ENCODE results near the gene NPPA. TPM values are rescaled to one million over a fixed set of nuclear protein-coding genes. Genes with fewer than 3 reads are reported as not detected.

NPPA gene
- total and polyA plus RNA-seq, 10 of the 15 experiments (the other 5 are each of a cell fraction or from before 2014, with no cell fraction given): 0.31 to 0.39 TPM; not detected in 8

GRCh38 chr1:11885916-11886315 is 38.3 kb upstream of the NPPA start:
- Histone ChIP-seq H3K9ac (ENCODE audit: control insufficient read depth, insufficient read depth, low read length) (no peak overlapping the region), H3K4me2 (ENCODE audit: control insufficient read depth, insufficient read depth) (no peak overlapping the region), H3K4me1 (ENCODE audit: control insufficient read depth, insufficient read depth, low read length) (no peaks in the 10 kb centered on the region), H3K27ac (ENCODE audit: control insufficient read depth, insufficient read depth) (no peak overlapping the region), H4K20me1 (ENCODE audit: control insufficient read depth, insufficient read depth) (no peaks in the 10 kb centered on the region), H3K27me3 (replicated peaks in 1 of 2; ENCODE audit: control insufficient read depth in 2 of 2, insufficient read depth in 2 of 2, low read length in 1 of 2) (no peaks in the 10 kb centered on the region; a peak in 1 of 4 replicates), H3K9me3 (replicated peaks; ENCODE audit: control insufficient read depth, insufficient read depth, low read length) (no peaks in the 10 kb centered on the region), H3K79me2 (ENCODE audit: control insufficient read depth, insufficient read depth, low read length) (no peaks in the 10 kb centered on the region), H3K4me3 (no peak overlapping the region), H2AFZ (ENCODE audit: control insufficient read depth, low read depth, low read length) (no peak overlapping the region), H3K36me3 (ENCODE audit: control insufficient read depth in 2 of 2, insufficient read depth in 2 of 2, low read length in 1 of 2) (no peaks in the 10 kb centered on the region)
- ChIA-PET POLR2A (no interaction called here), SMC1A (ENCODE audit: uncharacterized antibody, unreplicated experiment) (no interaction called here), CTCF (no interaction called here), RAD21 (ENCODE audit: unreplicated experiment) (no interaction called here)
- in situ Hi-C loops (cut with MboI): no loop called here
- intact Hi-C loops (cut with micrococcal nuclease; ENCODE audit: unreplicated experiment): no loop called here
- ATAC-seq: no peak
- WGBS (ENCODE audit: insufficient coverage, insufficient replicate concordance, low lambda C conversion rate, missing lambda C conversion rate): 37% methylated on average over 6 of the region's 6 CpGs
- DNase-seq (ENCODE audit: low read depth, low spot score): no peak
- no peak for FAIRE-seq
- BruUV-seq (replicated peaks): no TSS peak
- TF ChIP-seq IKZF2 (IDR thresholded peaks at IDR 0.05) (no peak), SMAD1 (IDR thresholded peaks at IDR 0.05; ENCODE audit: low read depth, partially characterized antibody) (no peak), BCL11A (IDR thresholded peaks at IDR 0.05; ENCODE audit: low read depth, low read length) (no peak), NFIC (IDR thresholded peaks at IDR 0.05; ENCODE audit: low read depth, low read length) (no peak), GATAD2B (conservative IDR thresholded peaks at IDR 0.05; ENCODE audit: low read depth) (no peak), PAX5 (IDR thresholded peaks at IDR 0.05; ENCODE audit: borderline replicate concordance, low read depth, low read length) (no peak), NBN (IDR thresholded peaks at IDR 0.05) (no peak), NR2C2 (IDR thresholded peaks at IDR 0.05; ENCODE audit: borderline replicate concordance, control insufficient read depth, insufficient read length, low read depth) (no peak)
- TF ChIP-seq, protein P1, sequence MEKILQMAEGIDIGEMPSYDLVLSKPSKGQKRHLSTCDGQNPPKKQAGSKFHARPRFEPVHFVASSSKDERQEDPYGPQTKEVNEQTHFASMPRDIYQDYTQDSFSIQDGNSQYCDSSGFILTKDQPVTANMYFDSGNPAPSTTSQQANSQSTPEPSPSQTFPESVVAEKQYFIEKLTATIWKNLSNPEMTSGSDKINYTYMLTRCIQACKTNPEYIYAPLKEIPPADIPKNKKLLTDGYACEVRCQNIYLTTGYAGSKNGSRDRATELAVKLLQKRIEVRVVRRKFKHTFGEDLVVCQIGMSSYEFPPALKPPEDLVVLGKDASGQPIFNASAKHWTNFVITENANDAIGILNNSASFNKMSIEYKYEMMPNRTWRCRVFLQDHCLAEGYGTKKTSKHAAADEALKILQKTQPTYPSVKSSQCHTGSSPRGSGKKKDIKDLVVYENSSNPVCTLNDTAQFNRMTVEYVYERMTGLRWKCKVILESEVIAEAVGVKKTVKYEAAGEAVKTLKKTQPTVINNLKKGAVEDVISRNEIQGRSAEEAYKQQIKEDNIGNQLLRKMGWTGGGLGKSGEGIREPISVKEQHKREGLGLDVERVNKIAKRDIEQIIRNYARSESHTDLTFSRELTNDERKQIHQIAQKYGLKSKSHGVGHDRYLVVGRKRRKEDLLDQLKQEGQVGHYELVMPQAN (conservative IDR thresholded peaks at IDR 0.05): no peak
- TF ChIP-seq, protein P2, sequence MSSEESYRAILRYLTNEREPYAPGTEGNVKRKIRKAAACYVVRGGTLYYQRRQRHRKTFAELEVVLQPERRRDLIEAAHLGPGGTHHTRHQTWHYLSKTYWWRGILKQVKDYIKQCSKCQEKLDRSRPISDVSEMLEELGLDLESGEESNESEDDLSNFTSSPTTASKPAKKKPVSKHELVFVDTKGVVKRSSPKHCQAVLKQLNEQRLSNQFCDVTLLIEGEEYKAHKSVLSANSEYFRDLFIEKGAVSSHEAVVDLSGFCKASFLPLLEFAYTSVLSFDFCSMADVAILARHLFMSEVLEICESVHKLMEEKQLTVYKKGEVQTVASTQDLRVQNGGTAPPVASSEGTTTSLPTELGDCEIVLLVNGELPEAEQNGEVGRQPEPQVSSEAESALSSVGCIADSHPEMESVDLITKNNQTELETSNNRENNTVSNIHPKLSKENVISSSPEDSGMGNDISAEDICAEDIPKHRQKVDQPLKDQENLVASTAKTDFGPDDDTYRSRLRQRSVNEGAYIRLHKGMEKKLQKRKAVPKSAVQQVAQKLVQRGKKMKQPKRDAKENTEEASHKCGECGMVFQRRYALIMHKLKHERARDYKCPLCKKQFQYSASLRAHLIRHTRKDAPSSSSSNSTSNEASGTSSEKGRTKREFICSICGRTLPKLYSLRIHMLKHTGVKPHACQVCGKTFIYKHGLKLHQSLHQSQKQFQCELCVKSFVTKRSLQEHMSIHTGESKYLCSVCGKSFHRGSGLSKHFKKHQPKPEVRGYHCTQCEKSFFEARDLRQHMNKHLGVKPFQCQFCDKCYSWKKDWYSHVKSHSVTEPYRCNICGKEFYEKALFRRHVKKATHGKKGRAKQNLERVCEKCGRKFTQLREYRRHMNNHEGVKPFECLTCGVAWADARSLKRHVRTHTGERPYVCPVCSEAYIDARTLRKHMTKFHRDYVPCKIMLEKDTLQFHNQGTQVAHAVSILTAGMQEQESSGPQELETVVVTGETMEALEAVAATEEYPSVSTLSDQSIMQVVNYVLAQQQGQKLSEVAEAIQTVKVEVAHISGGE (CRISPR knock-in tag; IDR thresholded peaks at IDR 0.05): no peak

All from GM12878 (cell line).